ENCODE data around the gene KCNB1.

DNA sequence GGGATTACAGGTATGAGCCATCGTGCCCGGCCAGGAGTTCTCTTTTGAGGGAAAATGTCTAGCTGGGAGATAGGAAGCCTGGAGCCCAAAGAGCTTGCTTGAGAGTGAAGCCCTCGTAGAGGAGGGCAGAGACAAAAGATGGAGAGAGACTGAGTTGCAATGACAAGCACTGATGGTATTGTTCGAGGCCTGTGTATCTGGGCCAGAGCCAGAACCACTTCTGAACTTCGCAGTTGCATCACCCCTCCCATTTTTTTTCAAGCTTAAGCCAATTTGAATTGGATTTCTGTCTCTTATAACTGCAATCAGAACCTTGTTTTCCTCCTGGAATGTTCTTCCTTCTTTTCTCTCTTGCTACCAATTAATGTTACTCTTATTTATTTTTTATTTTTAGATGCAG, 83.1 kb downstream of the KCNB1 start:
- TF ChIP-seq POLR2A (IDR thresholded peaks at IDR 0.05): no peak
- TF ChIP-seq CTCF (IDR thresholded peaks at IDR 0.05): no peak
